ENCODE data around the gene NAPB.

The NAPB gene

DNA sequence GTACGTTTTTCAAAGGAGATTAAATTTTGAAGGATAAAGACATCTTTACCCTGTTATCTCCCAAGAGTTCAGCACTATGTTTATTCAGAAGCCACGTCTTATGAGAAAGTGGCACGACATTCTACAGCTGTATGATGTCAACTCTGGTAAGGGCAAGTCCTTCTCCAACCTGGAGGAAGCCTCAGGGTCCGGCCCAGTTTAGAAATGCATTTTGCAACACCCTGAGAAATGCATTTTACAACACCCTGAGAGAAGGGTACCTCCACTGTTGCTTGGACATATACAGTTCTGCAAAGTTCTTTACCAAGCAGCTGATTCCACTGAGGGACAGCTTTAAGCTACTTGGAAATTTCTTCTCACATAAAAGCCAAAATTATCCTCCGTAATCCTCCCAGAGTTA is 17.5 kb downstream of the NAPB start:
- no peak for FAIRE-seq

- FAIRE-seq = no peak
Measured at GRCh38 chr20:23401051-23401450, 20.2 kb downstream of the NAPB start.

- no peak for FAIRE-seq
Measured at GRCh38 chr20:23399568-23400241, 21.6 kb downstream of the NAPB start.

GRCh38 chr20:23397961-23398360 is 23.3 kb downstream of the NAPB start:
- FAIRE-seq = no peak

DNA sequence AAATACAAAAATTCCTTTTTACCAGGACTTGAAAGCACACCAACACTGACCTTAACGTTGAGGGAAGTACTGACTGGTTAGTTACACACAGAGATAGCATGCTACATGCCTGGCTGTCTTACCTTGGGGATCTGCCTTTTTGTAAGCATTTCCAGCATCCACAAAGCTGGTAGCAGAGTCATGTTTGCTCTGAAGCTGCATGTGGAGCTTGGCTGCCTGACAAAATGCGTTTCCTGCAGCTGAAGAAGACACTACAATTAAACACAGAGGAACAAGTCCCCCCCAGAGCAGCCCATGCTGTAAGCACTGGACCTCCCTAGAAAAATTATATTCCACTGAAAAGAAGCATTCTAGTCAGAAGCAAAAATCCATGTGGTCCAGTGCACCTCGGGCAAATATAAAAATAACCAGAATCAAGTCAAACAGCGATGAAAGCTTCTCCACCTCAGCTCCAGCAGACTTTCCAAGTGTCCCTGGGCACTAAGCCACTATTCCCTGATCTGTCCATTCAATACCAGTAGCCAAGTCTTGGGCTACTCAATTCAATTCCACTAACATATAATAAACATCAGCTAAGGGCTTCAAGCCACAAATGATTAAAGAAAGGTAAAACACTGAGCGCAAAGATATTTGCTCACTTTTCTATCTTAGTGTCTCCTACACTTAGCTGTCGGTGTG is 24.2 kb downstream of the NAPB start:
- no peak for FAIRE-seq

- FAIRE-seq = no peak
Measured at GRCh38 chr20:23393996-23394775, 27.1 kb downstream of the NAPB start.

- FAIRE-seq = no peak
Measured at GRCh38 chr20:23391707-23392310, 29.5 kb downstream of the NAPB start.

DNA sequence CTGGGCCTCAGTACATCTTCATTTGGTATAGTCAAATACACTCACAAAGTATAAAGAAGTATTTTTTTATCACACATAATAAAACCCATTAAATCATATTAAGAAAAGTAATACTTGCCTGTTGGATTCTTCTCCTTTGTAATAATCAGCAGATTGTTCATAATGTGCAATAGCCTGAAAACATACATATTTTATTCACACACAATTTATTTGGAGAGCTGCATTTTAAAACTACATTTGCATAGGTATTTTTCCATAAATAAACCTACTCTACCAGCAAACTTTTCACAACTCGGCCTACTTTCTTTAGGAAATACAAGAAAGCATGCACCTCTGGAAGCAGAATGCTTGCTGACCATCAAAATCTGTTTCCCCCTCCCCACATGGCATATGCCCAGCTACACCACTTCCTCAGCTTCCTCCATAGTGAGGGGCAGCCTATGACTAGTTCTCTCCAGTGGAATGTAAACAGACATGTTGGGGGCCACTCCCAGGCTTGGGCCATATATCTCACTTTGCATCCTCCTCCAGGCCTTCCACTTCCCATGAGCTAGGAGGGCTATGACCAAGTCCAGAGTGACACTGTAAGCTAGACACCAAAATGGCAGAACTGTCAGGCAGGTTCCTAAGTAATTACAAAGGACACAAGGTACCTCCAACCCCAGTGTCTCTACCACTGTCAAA is 31.1 kb downstream of the NAPB start:
- FAIRE-seq = no peak

DNA sequence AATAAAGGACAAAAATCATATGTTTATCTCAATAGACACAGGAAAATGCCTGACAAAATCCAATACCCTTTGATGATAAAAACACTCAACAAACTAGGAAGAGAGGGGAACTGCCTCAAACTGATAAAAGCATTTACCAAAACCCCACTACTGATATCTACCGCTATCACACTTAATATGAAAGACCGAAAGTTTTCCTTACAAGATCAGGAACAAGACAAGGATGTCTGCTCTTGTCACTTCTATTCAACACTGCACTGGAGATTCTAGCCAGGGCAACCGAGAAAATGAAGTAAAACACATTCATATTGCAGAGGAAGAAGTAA is 34.2 kb downstream of the NAPB start:
- no peak for FAIRE-seq

DNA sequence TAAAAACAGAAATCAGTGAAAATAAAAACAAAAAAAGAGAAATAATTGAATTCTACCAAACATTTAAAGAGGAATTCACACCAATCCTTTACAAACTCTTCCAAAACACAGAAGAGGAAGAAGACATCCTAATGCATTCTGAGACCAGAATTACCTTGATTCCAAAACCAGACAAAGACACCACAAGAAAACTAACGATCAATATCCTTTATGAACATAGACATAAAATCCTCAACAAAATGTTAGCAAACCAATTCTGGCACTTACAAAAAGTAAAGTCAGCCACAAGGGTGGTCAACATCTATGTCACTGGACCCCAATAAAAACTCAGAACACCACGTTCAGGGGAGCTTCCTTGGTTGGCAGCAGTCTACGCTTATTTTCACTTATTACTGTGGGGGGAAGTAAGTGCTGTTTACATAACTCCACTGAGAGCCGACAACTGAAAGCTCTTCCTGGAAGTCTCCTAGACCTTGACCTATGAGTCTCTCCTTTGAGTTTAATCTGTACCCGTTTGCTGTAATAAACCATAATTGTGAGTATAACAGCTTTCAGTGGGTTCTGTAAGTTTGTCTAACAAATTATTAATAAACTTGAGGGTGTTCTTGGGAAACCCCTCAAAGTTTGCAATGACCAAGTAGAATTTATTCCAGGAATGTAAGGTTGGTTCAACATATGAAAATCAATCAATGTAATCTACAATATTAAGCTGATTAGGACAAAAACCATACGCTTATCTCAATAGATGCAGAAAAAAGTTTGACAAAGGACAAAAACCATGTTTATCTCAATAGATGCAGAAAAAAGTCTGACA is 34.8 kb downstream of the NAPB start:
- FAIRE-seq = no peak

GRCh38 chr20:23381876-23382275 is 39.4 kb downstream of the NAPB start:
- no peak for FAIRE-seq

DNA sequence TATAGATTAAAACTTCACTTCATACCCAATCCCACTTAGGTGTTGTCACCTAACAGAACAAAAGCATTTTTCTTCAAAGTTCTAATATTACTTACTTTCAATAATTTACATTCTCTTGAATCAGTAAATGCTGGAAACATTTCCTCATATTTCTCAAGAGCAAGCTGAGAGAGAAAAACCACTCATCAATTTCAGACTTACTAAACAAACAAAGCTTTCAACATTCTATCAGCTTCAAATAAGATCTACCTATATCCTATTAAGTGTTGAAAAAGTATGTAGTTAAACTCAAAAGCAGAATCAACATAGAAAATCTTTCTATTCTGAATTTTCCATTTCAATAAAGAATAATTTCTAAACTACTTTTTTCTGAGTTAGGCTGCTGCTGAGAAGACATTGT is 41.5 kb downstream of the NAPB start:
- no peak for FAIRE-seq

GRCh38 chr20:23375827-23376226 is 45.5 kb downstream of the NAPB start:
- FAIRE-seq = no peak

DNA sequence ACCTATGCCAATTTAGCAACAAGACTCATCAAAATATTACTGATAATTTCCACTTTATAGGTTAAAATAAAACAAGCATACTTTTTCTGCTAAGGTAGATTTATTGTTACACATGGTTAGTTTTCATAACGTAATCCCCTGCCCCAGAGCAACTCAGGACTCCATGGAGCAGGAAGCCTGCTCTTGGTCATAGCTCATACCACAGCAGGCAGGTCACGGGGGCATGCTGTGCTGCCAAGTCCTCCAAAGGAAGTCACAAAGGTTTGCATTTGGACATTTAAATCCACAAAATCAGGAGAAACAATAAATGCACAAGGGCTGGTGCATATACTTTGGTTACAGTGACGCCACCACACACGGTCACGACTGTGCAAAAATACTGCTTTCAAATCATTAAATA is 46.8 kb downstream of the NAPB start:
- FAIRE-seq = no peak

DNA sequence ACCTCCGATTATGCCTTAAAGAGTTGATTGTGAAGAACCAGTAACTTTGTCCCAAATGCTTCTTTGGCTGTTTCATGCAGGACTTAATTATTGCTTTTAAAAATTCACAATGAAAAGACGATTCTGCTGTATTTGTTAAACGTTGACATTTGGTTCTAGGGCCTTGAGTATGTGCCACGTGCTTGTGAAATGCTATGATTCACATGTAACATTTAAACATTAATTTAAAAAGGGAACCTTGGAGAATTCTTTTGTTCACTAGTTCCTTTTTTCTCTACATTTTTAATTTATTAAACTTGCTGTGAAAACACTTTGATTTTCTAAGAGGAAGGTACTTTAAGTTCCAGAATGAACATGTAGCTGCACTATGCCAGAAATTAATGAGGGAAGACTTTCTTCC is 49.8 kb downstream of the NAPB start:
- no peak for FAIRE-seq

GRCh38 chr20:23370873-23371272 is 50.4 kb downstream of the NAPB start:
- FAIRE-seq = no peak

GRCh38 chr20:23370274-23370673 is 51.0 kb downstream of the NAPB start:
- no peak for FAIRE-seq

- no peak for FAIRE-seq
Measured at GRCh38 chr20:23369072-23369823, 52.0 kb downstream of the NAPB start.

GRCh38 chr20:23368316-23369071 is 52.8 kb downstream of the NAPB start:
- no peak for FAIRE-seq

DNA sequence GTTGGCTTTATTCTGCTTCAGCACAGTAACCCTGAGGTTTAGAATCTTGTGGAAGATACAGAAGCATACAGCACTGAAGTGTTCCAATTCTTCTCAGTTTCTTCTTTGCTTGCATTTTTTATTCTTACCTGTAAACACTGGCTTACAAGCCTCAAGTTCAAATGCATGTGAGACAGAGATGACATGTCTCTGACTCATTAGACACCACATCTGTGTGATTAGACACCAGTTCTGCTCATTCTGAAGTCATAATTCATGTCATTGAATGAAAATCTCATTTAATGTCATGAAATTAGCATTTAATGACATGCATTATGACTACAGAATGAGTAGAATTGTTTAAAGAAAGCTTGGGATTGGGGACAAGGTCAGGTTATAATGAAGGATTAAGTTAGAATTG is 53.5 kb downstream of the NAPB start:
- FAIRE-seq = no peak

DNA sequence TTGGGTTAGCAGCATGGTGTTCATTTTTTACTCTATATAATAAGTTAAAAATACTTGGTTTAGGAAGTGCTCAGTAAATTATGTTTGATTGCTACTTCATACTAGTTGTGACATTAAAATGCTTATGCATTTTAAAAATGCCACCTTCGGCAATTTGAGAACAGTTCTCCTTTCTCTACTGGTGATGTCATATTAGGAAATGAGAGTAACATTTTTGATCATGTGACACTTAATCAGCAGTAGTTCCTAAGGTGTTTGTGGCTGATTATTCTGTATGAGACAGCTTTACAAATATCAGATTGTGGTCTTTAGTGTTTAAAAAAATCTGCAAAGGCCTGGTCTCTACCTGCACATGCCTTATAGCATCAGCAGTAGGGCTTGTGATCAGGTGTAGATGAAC is 54.9 kb downstream of the NAPB start:
- no peak for FAIRE-seq

Measured in TTC549 (cell line).